ENCODE measurements around the gene PROCR. TPM values are rescaled to one million over a fixed set of nuclear protein-coding genes. Genes with fewer than 3 reads are reported as not detected.

The PROCR gene
- polyA plus RNA-seq, 4 donors = 8.3 to 32.1 (median 18.6) TPM

DNA sequence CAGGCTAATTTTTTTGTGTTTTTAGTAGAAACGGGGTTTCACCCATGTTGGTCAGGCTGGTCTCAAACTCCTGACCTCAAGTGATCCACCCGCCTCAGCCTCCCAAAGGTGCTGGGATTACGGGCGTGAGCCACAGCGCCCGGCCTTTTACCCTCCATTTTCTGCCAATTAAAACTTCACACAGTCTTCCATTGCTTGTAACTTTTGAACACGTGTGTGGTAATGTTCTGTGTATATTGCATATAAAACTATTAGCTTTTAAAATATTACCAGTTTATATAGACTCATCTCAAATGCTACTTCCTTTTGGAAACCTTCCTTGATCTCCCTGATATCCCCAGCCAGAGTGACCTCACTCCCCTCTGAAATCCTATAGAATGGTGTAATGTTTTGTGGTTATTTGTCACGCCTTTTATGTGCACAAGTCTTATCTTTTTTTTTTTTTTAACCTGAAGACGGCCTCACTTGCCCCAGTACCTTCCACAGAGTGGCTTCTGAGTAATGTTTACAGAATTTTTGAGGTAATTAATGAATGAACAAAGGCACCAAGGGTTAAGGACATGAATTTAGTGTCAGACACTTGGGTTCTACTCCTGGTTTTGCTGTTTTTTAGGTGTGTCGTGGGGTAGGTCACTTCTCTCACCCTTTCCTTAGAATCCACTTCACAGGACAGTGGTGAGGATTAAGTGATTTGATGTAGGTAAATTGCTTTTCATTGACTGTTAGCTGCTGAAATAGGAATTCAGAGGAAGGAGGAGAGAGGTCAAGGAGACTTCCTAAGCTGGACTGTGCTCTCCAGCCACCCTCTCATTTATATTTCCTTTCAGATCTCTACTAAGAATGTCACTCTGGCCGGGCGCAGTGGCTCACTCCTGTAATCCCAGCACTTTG lies 43.4 kb downstream of the PROCR start:
- WGBS, 3 donors = 80 to 86% (median 85%) methylated on average over 12 of the region's 12 CpGs
- DNase-seq = no peak
- Histone ChIP-seq H3K4me3 (ENCODE audit: low read depth in 1 of 3, low read length in 3 of 3) (no peak overlapping the region), H3K27ac (ENCODE audit: low read depth in 1 of 3, low read length in 2 of 3) (no peak overlapping the region), H3K9me3 (ENCODE audit: control insufficient read depth in 2 of 2, insufficient read depth in 1 of 2, low read depth in 1 of 2, low read length in 1 of 2) (no peaks in the 10 kb centered on the region), H3K27me3 (ENCODE audit: control insufficient read depth in 3 of 3, insufficient read depth in 3 of 3, low read length in 3 of 3) (no peaks in the 10 kb centered on the region), H3K4me1 (ENCODE audit: control insufficient read depth in 3 of 3, insufficient read depth in 2 of 3, low read depth in 1 of 3, low read length in 2 of 3) (no peaks in the 10 kb centered on the region), H3K36me3 (ENCODE audit: control insufficient read depth in 3 of 3, insufficient read depth in 2 of 3, low read depth in 1 of 3, low read length in 3 of 3) (peaks cover 0 to 4% (median 0%) of the 10 kb centered on the region in 3 donors)
- FAIRE-seq = no peak

DNA sequence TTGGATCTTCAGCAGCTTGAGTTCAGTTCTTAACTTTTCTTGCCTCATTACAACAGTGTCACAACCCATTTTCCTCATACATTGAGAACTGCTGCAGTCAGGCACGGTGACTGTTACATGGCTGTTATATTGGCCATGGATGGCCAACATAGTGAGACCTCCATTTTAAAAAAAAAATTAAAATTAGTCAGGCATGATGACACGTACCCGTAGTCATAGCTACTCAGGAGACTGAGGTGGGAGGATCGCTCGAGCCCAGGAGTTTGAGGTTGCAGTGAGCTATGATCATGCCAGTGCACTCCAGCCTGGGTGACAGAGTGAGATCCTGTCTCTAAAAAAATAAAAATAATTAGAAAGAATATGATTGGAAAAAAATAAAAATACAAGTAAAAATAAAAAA lies 44.7 kb downstream of the PROCR start:
- no peaks in the 10 kb centered on the region for H3K9me3 ChIP-seq (ENCODE audit: control insufficient read depth in 2 of 2, insufficient read depth in 1 of 2, low read depth in 1 of 2, low read length in 1 of 2)
- H3K36me3 ChIP-seq (ENCODE audit: control insufficient read depth in 3 of 3, insufficient read depth in 2 of 3, low read depth in 1 of 3, low read length in 3 of 3) = peaks cover 0 to 4% (median 0%) of the 10 kb centered on the region in 3 donors
- H3K4me1 ChIP-seq (ENCODE audit: control insufficient read depth in 3 of 3, insufficient read depth in 2 of 3, low read depth in 1 of 3, low read length in 2 of 3) = no peaks in the 10 kb centered on the region
- H3K27ac ChIP-seq (ENCODE audit: low read depth in 1 of 3, low read length in 2 of 3) = no peak overlapping the region
- no peaks in the 10 kb centered on the region for H3K27me3 ChIP-seq (ENCODE audit: control insufficient read depth in 3 of 3, insufficient read depth in 3 of 3, low read length in 3 of 3)
- DNase-seq (no peak), FAIRE-seq (no peak)
- 90 to 97% (median 92%) methylated on average over 5 of the region's 5 CpGs for WGBS, 3 donors
- H3K4me3 ChIP-seq (ENCODE audit: low read depth in 1 of 3, low read length in 3 of 3) = no peak overlapping the region

DNA sequence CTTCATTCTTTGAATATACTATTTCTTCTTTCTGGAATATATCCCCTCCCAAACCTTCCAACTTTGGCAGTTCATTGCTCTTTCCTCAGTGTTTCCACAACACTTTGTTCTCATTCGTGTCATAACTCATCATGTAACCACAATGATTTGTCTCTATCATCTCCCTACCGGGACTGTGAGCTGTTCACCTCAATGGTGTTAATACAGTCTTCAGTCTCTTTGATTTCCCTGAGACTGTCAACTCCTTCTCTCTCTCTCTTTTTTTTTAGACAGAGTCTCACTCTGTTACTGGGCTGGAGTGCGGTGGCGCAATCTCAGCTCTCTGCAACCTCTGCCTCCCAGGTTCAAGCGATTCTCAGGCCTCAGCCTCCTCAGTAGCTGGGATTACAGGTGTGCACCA lies 52.1 kb downstream of the PROCR start:
- no peak overlapping the region for H3K27ac ChIP-seq (ENCODE audit: low read depth in 1 of 3, low read length in 2 of 3)
- FAIRE-seq (no peak), DNase-seq (no peak)
- no peak overlapping the region for H3K4me3 ChIP-seq (ENCODE audit: low read depth in 1 of 3, low read length in 3 of 3)
- no peaks in the 10 kb centered on the region for H3K36me3 ChIP-seq (ENCODE audit: control insufficient read depth in 3 of 3, insufficient read depth in 2 of 3, low read depth in 1 of 3, low read length in 3 of 3)
- peaks cover 0 to 5% (median 0%) of the 10 kb centered on the region in 3 donors for H3K4me1 ChIP-seq (ENCODE audit: control insufficient read depth in 3 of 3, insufficient read depth in 2 of 3, low read depth in 1 of 3, low read length in 2 of 3)
- H3K27me3 ChIP-seq (ENCODE audit: control insufficient read depth in 3 of 3, insufficient read depth in 3 of 3, low read length in 3 of 3) = peaks cover 0 to 21% (median 6%) of the 10 kb centered on the region in 3 donors
- H3K9me3 ChIP-seq (ENCODE audit: control insufficient read depth in 2 of 2, insufficient read depth in 1 of 2, low read depth in 1 of 2, low read length in 1 of 2) = no peaks in the 10 kb centered on the region
- 90 to 93% (median 92%) methylated on average over 5 of the region's 5 CpGs for WGBS, 3 donors

DNA sequence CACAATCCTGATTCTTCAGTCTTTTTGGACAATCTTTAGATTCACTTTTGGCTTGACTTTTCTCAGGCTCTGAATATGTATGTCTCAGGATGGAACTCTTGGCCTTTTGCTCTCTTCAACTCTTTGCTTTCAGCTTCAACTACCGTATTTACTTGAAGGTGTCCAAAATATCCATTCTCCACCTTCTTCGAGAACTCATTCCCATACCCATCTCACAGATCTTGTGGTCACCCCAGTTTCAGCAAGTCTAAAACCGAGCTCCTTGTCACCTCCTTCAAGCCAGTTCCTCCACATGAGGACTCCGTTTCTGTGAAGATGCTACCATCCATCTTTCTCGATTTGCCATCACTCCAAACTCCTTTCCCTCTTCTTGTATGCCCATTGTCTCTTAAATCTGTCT lies 52.7 kb downstream of the PROCR start:
- Histone ChIP-seq H3K27ac (ENCODE audit: low read depth in 1 of 3, low read length in 2 of 3) (no peak overlapping the region), H3K4me1 (ENCODE audit: control insufficient read depth in 3 of 3, insufficient read depth in 2 of 3, low read depth in 1 of 3, low read length in 2 of 3) (peaks cover 0 to 5% (median 0%) of the 10 kb centered on the region in 3 donors), H3K27me3 (ENCODE audit: control insufficient read depth in 3 of 3, insufficient read depth in 3 of 3, low read length in 3 of 3) (peaks cover 0 to 21% (median 6%) of the 10 kb centered on the region in 3 donors), H3K36me3 (ENCODE audit: control insufficient read depth in 3 of 3, insufficient read depth in 2 of 3, low read depth in 1 of 3, low read length in 3 of 3) (no peaks in the 10 kb centered on the region), H3K9me3 (ENCODE audit: control insufficient read depth in 2 of 2, insufficient read depth in 1 of 2, low read depth in 1 of 2, low read length in 1 of 2) (no peaks in the 10 kb centered on the region), H3K4me3 (ENCODE audit: low read depth in 1 of 3, low read length in 3 of 3) (no peak overlapping the region)
- DNase-seq (no peak), FAIRE-seq (no peak)
- WGBS, 3 donors = 92 to 95% (median 95%) methylated on average over 5 of the region's 5 CpGs

DNA sequence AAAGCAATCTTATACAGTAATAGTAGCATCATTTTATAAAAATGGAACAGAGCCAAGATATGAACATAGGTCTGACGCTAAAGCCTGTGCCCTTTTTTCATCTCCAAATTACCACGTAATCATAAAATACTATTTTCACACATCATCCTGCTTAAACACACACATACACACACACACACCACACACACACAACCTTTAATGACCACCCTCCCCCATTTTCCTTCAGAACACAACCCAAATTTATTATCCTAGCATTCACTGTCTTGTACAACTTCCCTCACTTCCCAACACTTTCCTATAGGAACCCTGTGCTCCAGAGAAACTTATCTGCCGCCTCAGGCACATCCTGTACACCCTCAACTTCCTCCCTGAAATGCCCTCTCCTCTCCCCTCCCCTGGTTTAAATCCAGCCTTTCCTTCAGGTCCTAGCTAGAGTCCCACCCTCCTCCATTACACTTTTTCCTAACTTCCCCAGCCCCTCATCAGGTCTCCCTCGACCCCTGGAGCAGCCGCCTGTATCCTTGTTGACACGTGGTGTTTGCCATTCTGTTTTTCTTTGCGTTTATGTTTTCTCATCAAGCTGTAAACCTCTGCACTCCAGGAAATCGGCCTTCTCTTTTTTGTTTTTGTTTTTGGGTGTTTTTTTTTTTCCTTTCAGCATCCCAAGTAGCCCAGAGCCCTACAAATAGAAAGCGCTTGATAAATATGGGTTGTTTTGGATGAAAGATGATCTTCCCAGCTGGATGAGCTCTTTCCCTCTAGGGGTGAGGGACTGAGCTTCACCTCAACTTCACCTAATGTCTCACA lies 53.6 kb downstream of the PROCR start:
- H3K4me1 ChIP-seq (ENCODE audit: control insufficient read depth in 3 of 3, insufficient read depth in 2 of 3, low read depth in 1 of 3, low read length in 2 of 3) = peaks cover 0 to 5% (median 0%) of the 10 kb centered on the region in 3 donors
- DNase-seq = peak in 1 of 2 donors; percentile 5
- no peaks in the 10 kb centered on the region for H3K36me3 ChIP-seq (ENCODE audit: control insufficient read depth in 3 of 3, insufficient read depth in 2 of 3, low read depth in 1 of 3, low read length in 3 of 3)
- H3K4me3 ChIP-seq (ENCODE audit: low read depth in 1 of 3, low read length in 3 of 3) = no peak overlapping the region
- 44 to 63% (median 62%) methylated on average over 9 of the region's 9 CpGs for WGBS, 3 donors
- no peak overlapping the region for H3K27ac ChIP-seq (ENCODE audit: low read depth in 1 of 3, low read length in 2 of 3)
- no peaks in the 10 kb centered on the region for H3K9me3 ChIP-seq (ENCODE audit: control insufficient read depth in 2 of 2, insufficient read depth in 1 of 2, low read depth in 1 of 2, low read length in 1 of 2)
- no peak for FAIRE-seq
- H3K27me3 ChIP-seq (ENCODE audit: control insufficient read depth in 3 of 3, insufficient read depth in 3 of 3, low read length in 3 of 3) = peaks cover 0 to 21% (median 6%) of the 10 kb centered on the region in 3 donors

DNA sequence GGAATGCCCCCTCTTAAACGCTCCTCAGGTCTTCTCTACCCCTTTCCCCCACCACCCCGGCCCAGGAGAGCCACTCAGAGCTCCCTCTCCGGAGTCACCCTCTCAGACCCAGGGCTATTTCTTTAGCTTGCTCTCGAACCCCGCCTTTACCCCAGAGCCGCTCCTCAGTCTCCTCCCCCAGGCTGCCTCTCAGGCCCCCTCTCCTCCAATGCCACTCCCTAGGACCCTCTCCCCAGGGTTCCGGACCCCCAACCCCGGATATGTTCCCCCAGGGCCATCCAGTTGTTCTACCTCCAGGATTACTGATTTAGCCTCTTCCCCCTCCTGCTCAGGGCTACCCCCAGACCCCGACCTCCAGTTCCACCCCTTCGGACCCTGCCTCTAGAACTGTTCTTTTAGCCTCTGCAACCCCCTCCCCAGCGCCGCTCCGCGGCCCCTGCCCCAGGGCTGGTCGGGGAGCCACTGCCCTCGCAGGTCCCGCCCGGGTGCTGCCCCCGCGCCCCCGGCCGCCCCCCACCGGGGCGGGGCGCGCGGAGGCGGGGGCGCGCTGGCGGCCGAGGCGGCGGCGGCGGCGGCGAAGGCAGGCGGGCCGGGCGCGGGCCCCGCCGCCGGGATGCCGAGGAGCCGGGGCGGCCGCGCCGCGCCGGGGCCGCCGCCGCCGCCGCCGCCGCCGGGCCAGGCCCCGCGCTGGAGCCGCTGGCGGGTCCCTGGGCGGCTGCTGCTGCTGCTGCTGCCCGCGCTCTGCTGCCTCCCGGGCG lies 54.4 kb downstream of the PROCR start, which contains the start of gene MMP24:
MMP24 (plus strand) TSS at position 565 of the 758 bp plus-strand sequence; CDS start at position 614, 49 bp downstream.
- WGBS, 3 donors = 2 to 9% (median 8%) methylated on average over 24 to 70 of the region's 70 CpGs
- peaks cover 0 to 21% (median 6%) of the 10 kb centered on the region in 3 donors for H3K27me3 ChIP-seq (ENCODE audit: control insufficient read depth in 3 of 3, insufficient read depth in 3 of 3, low read length in 3 of 3)
- H3K4me1 ChIP-seq (ENCODE audit: control insufficient read depth in 3 of 3, insufficient read depth in 2 of 3, low read depth in 1 of 3, low read length in 2 of 3) = peaks cover 0 to 5% (median 0%) of the 10 kb centered on the region in 3 donors
- no peaks in the 10 kb centered on the region for H3K36me3 ChIP-seq (ENCODE audit: control insufficient read depth in 3 of 3, insufficient read depth in 2 of 3, low read depth in 1 of 3, low read length in 3 of 3)
- DNase-seq (no peak), FAIRE-seq (no peak)
- H3K27ac ChIP-seq (ENCODE audit: low read depth in 1 of 3, low read length in 2 of 3) = no peak within 1 kb of the TSS
- H3K9me3 ChIP-seq (ENCODE audit: control insufficient read depth in 2 of 2, insufficient read depth in 1 of 2, low read depth in 1 of 2, low read length in 1 of 2) = no peaks in the 10 kb centered on the region
- peak within 1 kb of the TSS in 2 of 3 donors; percentile 11 to 78 for H3K4me3 ChIP-seq (ENCODE audit: low read depth in 1 of 3, low read length in 3 of 3)

Measured in small intestine (tissue), 7 donors.